ENCODE measurements around the gene TRRAP.
"Not testable (repeated sequence)": the region's sequence is repeated elsewhere in the genome, so short reads cannot be mapped to it uniquely, and the experiment has no call there.

The TRRAP gene

GRCh38 chr7:98866765-98867164 lies 11.6 kb upstream of the TRRAP start:
- no peak for DNase-seq

DNA sequence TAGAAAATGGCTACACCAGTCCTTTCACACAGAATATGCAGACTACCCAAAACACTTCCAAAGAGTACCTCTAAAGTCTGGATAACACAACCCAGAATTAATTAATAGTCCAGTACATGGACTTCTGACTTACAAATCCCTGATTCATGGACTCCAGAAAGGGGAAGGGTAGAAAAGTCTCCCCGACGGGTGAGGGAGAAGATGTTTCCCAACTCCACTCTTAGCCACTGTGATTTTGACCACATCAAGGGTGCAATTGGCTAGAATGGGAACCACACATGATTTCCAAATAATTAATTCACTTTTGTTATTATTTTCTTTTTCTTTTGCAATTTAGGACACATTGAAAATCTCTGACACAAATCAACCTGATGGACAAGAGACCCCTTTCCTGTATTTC lies 9.9 kb upstream of the TRRAP start:
- DNase-seq: no peak

GRCh38 chr7:98869027-98869596 lies 9.2 kb upstream of the TRRAP start:
- DNase-seq: no peak

GRCh38 chr7:98869597-98870120 lies 8.7 kb upstream of the TRRAP start, which contains the start of gene TMEM130:
Gene TMEM130 (minus strand): TSS chr7:98870014. CDS start chr7:98869861, 153 bp downstream.
- no peak for DNase-seq

- peak; percentile 62 for DNase-seq
Measured at GRCh38 chr7:98870121-98870651, 8.1 kb upstream of the TRRAP start.

GRCh38 chr7:98870807-98871491 lies 7.4 kb upstream of the TRRAP start:
- no peak for DNase-seq

DNA sequence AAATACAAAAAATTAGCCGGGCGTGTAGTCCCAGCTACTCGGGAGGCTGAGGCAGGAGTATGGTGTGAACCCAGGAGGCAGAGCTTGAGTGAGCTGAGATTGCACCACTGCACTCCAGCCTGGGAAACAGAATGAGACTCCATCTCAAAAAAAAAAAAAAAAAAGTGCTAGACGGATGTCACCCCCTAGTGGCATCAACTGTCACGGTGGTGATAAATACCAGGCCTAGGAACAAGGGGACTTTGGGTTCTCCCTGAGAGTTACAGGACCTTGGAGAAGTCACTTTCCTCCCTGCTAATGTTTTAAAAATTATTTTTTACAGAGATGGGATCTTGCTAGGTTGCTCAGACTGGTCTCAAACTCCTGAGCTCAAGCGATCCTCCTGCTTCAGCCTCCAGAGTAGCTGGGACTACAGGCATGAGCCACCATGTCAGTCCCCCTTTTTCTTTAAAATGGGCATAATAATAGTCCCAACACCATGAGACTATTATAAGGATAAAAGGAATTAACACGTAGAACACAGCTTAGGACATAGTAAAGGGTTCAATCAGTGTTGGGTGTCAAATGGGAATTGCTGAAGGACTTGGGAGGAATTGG lies 5.9 kb upstream of the TRRAP start:
- DNase-seq: no peak

DNA sequence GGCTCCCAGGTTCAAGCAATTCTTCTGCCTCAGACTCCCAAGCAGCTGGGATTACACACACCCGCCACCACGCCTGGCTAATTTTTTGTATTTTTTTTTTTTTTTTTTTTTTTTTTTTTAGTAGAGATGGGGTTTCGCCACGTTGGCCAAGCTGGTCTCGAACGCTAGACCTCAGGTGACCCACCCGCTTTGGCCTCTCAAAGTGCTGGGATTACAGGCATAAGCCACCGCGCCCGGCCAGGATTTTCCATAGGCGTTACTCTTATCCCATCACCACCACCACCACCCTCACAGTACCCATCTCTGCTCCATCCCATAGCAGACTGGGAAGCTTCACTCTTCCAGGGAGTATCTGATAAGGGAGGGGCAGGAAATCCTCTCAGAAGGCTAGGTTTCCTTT lies 4.7 kb upstream of the TRRAP start:
- not testable (repeated sequence) for DNase-seq

DNA sequence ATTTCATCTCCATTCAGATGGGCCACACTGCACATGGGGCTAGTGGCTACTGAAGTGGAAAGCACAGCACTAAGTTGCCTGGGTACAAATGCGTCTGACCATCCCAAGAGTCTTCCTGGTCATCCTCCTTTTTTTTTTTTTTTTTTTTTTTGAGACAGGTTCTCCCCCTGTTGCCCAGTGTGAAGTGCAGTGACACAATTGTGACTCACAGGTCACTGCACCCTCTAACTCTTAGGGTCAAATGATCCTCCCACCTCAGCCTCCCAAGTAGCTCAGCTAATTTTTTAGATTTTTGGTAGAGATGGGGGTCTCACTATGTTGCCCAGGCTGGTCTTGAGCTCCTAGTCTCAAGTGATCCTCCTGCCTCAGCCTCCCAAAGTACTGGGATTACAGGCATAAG lies 3.4 kb upstream of the TRRAP start:
- no peak for DNase-seq

DNA sequence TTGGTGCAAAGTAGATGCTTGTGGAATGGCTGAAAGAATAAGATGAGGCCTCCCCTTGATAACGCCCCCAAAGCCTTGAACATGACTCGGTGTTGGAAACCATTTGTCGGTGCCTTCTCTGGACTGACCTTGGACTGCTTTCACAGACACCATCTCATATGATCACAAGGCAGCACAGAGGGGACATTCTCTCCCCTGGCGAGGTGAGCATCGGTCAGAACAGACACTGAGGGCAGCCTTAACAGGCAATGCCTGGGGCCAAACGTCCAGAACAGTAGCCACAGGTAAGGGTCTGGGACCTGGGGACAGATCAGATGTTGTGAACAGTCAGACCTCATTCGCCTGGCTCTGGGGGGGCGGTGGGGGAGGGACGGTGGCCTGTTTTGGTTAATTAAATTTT lies 2.8 kb upstream of the TRRAP start:
- no peak for DNase-seq

GRCh38 chr7:98877146-98877545 lies 1.2 kb upstream of the TRRAP start:
- no peak for DNase-seq

DNA sequence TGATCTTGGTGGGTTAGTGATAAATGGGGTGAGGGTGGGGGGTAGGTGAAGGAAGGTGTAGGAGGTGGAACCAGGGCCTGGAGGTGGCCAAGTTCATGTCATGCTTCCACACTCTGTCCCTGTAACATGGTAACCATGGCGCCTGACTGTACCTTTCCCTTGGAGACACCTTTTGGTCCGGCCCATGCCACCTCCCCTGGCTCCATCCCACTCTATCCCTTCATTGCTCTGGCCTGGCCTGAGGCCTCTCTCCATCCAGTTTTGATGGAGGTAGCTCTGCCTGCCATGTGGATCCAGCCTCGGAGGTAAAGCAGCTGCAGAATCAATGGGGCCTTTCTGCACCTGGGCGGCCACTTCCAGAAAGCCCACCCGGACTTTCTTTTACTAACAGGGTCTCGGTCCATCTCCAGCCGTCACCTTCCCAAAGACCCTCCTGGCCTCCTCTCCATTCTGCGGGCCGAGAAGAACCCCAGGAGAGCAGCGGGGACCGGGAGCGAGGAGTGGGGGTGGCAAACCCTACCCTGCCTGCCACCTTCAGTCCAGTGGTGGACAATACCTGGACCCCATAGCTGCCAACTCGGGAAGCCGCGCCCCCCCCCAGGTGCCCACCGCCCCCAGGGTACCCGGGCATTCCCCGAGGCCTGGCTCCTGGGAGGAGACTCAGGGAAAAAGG lies 504 bp upstream of the TRRAP start:
- DNase-seq: no peak

DNA sequence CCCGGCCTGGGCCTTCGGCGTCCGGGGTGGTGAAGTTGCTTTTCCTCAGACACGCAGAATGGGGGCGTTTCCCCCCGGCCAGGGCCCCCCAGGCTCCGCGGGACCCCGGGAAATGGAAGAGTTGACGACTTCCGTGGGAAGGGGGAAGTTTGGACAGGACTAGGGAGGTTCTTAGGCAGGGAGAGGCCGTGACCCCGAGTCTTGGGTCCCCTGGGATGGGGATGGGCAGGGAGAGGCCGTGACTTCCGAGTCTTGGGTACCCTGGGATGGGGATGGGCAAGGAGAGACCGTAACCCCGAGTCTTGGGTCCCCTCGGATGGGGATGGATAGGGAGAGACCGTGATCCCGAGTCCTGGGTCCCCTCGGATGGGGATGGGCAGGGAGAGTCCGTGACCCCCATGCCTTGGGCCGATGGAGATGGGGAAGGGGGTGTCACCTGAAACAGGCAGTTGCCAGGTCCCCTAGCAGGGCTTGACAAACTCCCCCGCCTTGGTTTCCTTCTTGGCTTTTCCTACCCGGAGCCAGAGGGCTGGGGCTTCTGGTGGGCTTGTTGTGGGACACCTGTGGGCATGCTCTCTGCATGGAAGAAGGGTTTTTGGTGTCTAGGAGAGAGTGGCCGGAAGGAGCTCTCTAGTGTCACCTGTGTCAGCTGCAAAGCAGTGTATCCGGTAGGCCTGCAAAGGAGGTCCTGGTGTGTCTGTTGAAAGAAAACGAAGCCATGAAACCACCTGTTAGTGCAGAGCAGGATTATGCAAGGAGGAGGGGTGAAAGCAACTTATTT lies 1.1 kb downstream of the TRRAP start:
- DNase-seq: peak; percentile 65

GRCh38 chr7:98879979-98880315 lies 1.6 kb downstream of the TRRAP start:
- no peak for DNase-seq

- no peak for DNase-seq
Measured at GRCh38 chr7:98880485-98880884, 2.2 kb downstream of the TRRAP start.

DNA sequence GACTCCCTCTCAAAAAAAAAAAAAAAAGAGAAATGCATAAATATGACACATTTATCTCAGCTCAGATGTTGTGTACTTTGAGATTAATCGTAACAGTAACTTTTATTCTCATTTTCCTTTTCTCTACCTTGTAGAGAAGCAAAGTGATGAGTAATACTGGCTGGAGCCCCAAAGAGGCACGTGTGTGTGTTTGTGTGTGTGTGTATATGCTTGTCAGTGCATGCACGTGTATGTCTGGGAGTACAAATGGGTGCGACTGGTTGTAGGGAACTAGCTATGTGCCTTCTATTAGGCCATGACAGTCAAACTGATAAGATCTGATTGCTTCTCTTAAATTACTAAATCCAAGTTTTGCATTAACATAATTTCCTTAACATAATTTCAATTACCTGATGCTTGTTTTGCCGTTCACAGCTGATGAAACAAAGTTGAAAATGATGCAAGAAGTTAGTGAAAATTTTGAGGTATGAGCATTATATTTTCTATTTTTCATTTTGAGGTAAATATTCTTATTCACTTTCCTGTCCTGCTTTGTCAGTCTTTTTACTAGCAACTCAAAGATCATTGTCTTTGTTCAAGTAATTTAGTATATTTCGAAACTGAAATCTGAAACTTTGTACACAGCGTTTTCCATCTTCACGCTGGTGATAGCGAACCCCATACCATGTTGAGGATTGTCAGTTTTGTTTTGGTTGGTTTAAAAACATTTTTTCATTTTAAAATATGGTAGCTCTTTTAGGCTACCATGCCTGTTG lies 3.4 kb downstream of the TRRAP start:
- no peak for DNase-seq

GRCh38 chr7:98884416-98884815 lies 6.1 kb downstream of the TRRAP start:
- DNase-seq: no peak

GRCh38 chr7:98887038-98887437 lies 8.7 kb downstream of the TRRAP start:
- DNase-seq: no peak

DNA sequence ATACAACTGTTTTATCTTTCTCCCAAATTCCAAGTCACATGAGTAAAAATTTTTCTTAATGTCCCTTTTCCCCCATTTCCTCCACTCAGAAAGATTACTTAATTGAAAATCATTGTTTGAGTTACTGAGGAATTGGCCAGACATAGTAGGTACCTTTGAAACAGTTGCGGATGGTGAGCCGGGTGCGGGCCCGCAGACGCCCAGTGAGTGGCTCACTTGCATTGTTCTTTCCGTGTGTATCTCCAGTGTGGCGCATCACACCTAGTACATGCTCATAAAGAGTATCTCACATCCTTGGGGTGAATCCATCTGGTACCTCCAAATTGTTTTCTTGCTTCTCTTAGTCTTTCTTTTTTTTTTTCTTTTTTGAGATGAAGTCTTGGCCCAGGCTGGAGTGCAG lies 14.3 kb downstream of the TRRAP start:
- no peak for DNase-seq

DNA sequence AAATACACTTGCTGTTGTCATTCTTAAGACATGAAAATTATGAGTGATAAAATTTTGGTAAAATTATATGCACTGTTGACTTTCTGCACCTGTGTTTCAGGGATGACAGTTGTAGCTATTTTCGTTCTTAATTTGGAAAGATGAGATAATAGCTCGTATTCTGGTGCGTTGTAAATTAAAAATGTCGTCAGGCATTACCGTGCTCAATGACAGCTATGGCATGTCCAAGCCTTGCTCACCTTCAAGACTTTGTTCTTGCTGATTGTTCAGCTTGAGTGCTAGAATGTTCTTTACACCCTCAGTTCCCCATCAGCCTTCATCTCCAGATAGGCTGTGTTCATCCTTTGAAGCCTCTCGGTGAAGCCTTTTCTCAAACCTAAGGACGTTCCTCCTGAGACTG lies 21.5 kb downstream of the TRRAP start:
- no peak for DNase-seq

- DNase-seq: no peak
Measured at GRCh38 chr7:98900815-98901214, 22.5 kb downstream of the TRRAP start.

- DNase-seq: no peak
Measured at GRCh38 chr7:98902523-98902922, 24.2 kb downstream of the TRRAP start.
